CD4-positive, alpha-beta T cell treated with Interleukin-6 for 4 hours (primary cell): ENCODE results near the gene MDM2.
"Not testable (repeated sequence)": the region's sequence is repeated elsewhere in the genome, so short reads cannot be mapped to it uniquely, and the experiment has no call there.

Source experiments
- DNase-seq: peaks from one replicate; pipeline ENCODE4 v3.0.0-alpha.2; 2020; ENCODE audit warnings: mixed read lengths

MDM2 gene

DNA sequence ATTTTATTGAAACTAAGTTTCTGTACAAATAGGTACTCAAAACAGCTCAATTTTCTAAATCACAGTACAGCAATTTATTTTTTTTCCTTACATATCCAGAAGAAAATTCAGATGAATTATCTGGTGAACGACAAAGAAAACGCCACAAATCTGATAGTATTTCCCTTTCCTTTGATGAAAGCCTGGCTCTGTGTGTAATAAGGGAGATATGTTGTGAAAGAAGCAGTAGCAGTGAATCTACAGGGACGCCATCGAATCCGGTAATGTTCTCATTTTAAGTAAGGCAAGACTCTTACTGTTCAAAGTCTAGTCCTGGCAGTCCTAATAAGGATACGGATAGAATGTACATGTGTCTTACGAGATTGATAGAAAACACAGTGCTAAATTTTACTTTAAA lies 20.7 kb downstream of the MDM2 start:
- DNase-seq: no peak

- DNase-seq: no peak
Observed at GRCh38 chr12:68831272-68831671, 23.3 kb downstream of the MDM2 start.

GRCh38 chr12:68831751-68832503 lies 23.9 kb downstream of the MDM2 start:
- DNase-seq: no peak

DNA sequence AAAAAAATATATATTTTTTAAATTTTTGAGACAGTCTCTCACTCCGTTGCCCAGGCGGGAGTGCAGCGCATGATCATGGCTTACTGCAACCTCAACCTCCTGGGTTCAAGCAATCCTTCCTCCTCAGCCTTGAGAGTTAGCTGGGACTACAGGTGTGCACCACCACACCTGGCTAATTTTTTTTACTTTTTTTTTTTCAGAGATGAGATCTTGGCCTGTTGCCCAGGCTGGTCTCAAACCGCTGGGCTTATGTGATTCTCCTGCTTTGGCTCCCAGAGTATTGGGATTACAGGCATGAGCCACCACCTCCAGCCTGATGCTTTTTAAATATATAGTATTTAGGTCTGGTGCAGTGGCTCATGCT lies 24.5 kb downstream of the MDM2 start:
- DNase-seq: no peak

- DNase-seq: no peak
Observed at GRCh38 chr12:68833508-68833907, 25.5 kb downstream of the MDM2 start.

DNA sequence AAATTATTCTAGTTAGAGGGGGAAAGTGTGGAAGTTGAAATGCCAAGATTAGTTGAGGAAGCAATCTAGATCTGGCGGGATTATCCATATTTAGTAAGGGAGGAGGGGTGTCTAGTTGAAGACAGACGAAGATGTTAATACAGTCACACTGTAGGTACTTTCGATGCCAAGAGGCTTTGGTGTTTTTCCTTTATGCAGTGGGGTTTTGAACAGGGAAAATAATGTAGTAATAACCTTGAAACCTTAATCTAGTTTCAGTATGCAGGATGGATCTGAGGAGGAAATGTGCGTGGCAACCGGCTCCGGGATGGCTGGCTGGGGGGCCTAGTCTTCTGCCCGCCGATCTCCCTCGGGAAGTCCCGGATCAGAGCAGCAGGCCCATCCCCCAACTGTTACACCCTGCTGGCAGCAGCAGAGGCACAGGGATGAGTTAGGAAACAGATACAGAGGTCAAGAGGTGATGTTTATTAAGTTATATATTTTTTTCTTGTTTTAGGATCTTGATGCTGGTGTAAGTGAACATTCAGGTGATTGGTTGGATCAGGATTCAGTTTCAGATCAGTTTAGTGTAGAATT lies 27.4 kb downstream of the MDM2 start:
- DNase-seq: no peak

- DNase-seq: no peak
Observed at GRCh38 chr12:68837215-68837614, 29.2 kb downstream of the MDM2 start.

GRCh38 chr12:68838046-68838886 lies 30.3 kb downstream of the MDM2 start:
- no peak for DNase-seq

- no peak for DNase-seq
Observed at GRCh38 chr12:68839183-68840147, 31.5 kb downstream of the MDM2 start.

GRCh38 chr12:68841175-68841574 lies 33.2 kb downstream of the MDM2 start:
- DNase-seq: not testable (repeated sequence)

DNA sequence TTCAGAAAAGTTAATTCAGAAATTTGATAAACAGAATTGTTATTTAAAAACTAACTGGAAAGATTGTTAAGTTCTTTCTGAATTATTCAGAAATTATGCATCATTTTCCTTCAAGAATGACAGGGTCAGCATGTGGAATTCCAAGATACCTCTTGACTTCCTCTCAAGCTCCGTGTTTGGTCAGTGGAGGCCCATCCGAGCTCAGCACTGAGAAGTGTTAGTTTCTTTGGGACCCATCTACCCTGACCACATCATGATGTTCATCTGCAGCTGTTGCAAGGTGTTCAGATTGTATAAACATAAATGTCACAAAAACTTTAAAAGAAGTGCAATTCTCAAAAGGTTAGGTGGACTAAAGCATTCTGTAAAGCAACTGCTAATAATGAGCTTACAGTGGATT lies 33.7 kb downstream of the MDM2 start:
- no peak for DNase-seq

- no peak for DNase-seq
Observed at GRCh38 chr12:68842123-68842522, 34.1 kb downstream of the MDM2 start.

DNA sequence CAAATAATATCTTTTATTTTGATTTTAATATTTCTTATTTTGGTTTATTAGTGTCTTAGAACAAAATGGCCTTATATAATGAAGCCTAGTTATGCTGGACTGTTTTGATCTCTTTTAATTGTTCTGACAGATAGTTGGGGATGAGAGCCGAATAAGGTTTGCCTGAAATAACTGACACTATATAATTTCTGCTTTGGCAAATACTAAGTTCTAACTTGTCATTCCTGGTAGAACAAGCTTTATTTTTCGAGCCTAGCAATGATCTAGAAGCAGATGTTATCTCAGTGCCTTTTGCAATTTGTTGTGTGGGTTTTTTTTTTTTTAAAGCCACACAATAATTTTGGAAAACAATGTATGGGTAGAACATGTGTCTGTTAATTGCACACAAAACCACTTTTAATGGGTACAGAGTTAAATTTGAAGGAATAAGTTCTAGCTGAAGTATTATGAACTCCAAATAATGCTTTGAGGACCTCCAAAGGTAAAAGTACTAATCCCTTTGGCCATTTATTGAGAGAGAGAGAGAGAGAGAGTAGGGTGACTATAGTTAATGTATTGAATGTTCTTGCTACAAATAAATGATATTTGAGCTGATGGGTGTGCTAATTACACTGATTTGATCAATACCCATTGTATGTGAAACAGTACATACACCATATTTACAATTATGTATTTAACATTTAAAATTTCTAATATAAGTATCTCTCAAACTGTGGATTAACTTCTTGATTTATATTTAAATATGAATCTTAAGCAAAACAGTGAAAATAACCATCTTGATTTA lies 35.0 kb downstream of the MDM2 start:
- no peak for DNase-seq

DNA sequence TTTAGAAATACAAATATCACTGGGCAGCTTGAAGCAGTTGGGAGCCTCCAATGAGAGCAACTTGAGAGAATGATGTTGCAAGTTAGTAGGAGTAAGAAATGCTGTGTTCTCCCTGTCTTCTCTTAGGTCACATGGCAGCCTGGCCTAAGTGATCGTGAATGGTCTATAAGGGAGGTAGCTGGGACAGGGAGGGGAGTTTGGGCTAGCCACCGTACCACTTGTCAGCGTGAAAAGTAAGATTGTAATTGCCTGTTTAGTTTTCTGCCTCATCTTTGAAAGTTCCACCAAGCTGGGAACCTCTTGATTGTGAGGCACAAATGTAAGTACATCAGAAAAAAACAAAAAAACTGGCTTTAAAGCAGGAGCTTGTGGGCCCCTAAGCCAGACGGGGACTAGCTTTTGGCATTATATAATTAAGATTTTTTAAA lies 36.4 kb downstream of the MDM2 start:
- no peak for DNase-seq

DNA sequence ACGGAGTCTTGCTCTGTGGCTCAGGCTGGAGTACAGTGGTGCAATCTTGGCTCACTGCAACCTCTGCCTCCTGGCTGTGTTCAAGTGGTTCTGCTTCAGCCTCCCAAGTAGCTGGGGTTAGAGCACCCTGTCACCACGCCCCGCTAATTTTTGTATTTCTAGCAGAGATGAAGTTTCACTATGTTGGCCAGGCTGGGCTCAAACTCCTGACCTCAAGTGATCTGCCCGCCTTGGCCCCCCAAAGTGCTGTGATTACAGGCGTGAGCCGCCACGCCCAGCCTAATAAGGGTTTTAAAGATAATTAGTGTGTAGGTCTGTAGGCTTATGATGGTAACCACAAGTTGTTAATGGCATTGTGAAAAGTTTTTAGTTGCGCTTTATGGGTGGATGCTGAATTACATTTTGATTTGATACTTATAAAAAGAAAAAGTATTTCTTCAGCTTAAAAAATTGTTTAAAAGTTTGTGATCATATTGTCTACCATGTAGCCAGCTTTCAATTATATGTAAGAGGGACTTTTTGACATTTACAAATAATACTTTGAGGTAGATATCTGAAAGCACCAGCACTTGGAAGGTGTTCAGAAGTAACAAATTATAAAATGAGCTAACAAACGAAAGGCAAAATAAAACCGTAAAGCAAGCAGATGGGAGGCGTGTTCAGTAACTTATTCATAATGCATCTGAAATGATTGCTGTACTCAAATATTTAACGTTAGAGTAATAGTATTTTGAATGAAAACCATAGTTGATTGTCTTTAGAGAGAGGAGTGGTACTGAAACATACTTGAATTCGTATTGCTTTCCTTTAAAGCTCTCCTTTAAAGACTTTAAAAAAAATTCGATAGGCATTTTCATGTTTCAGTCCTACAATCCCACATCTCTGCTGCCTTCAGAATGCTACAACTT lies 37.1 kb downstream of the MDM2 start:
- DNase-seq: no peak

DNA sequence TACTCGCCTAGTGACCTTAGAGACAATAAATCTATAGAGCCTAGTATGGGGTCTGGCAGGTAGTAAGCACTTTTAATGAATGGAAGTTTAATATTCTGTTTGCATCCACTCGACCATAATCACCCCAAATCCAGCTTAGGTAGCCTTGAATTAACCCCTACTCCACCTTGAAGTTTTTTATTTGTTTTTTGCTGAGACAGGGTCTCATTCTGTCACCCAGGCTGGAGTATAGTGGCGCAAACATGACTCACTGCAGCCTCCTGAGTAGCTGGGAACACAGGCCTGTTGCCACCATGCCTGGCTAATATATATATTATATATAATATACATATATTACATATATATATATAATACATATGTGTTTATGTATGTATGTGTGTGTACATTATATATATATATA lies 38.8 kb downstream of the MDM2 start:
- no peak for DNase-seq

DNA sequence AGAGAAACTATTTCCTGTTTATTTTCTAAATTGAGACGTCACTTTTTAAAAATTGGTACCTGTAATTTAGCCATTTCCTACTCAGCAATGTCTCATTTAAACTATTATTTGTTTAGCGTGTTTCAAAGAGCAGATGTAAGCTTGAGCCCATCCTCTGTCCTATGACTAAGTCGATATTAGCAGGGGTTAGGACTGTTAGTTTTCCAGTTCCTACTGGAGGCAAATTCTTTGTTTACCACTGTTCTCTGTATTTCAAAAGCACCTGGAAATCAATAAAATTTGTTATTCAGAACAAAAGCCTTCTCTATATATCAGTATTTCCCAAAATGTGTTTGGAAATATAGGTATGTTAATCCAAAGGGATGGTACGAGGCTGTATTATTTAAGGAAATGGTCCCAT lies 42.4 kb downstream of the MDM2 start:
- DNase-seq: no peak

GRCh38 chr12:68851592-68852306 lies 43.8 kb downstream of the MDM2 start:
- DNase-seq: no peak

DNA sequence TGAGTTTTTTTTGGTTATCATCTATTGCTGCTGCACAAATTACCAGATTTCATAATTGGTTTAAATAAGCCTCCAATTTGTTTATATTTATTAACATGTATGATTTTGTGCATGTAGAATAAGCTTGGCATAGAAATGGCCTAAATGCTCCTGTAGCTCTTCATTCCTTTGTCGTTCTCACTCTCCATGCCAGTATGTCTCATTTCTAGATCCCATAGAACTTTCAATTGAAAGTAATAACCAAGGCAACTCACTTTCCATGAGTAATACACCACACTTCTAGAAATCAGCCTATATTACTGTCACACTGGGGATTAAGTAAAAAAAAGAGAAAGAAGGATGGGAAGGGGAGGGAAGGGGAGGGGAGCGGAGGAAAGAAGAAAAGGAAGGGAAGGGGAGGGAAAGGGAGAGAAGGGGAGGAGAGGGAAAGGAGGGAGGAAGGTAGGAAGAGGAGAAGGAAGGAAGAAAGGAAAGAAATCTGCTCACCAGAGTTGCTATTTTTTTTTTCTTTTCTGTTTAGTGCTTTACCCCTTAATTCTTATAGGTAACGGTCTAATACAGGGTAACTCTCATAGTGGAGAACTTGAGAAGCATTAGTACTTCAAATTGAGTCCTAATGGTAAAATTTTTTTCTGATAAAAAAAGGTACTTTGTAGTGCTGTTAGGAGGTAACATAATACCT lies 45.6 kb downstream of the MDM2 start:
- no peak for DNase-seq

GRCh38 chr12:68854078-68854468 lies 46.1 kb downstream of the MDM2 start:
- no peak for DNase-seq
